HEK293 (cell line): ENCODE measurements around the gene IRF1.

ENCODE experiments used
- CTCF ChIA-PET: fragments of 350-600 bp; formaldehyde crosslinking; extraction: SDS; loops from one replicate; lab custom pipeline; 2021; ENCODE audit warnings: antibody characterized with exemption; lab: Yijun Ruan, JAX
- POLR2A ChIA-PET: fragments of 300-600 bp; formaldehyde crosslinking; extraction: SDS; loops from one replicate; lab custom pipeline; 2020; ENCODE audit warnings: antibody characterized with exemption, inconsistent platforms; lab: Yijun Ruan, JAX
- H3K27ac ChIP-seq: fragments of 200-500 bp; sonication (Bioruptor generic); 2 replicates; pipeline ENCODE4 v1.5.1; 2014; ENCODE audit warnings: low read depth, low read length, control low read depth, inconsistent platforms; ENCODE audit errors: extremely low read depth
- H3K36me3 ChIP-seq, 2 experiments: fragments of 200-500 bp in 1 of 2; sonication (Bioruptor generic) in 1 of 2; 1 replicate in 1 of 2; 2 replicates in 1 of 2; pipeline ENCODE4 v1.5.1; 2014 to 2017; ENCODE audit warnings: inconsistent platforms in 2 of 2, low read length in 2 of 2; ENCODE audit not compliant: control insufficient read depth in 2 of 2, insufficient read depth in 1 of 2
- H3K4me1 ChIP-seq: fragments of 200-500 bp; sonication (Bioruptor generic); 2 replicates; pipeline ENCODE4 v1.5.1; 2014; ENCODE audit warnings: mild to moderate bottlenecking, low read length, inconsistent platforms; ENCODE audit not compliant: control insufficient read depth, insufficient read depth
- H3K4me3 ChIP-seq: 2 replicates; pipeline ENCODE4 v1.5.1; 2011; ENCODE audit warnings: low read depth, mild to moderate bottlenecking, control low read depth, low read length, moderate library complexity
- H3K9me3 ChIP-seq: fragments of 200-500 bp; sonication (Bioruptor generic); 2 replicates; pipeline ENCODE4 v1.5.1; 2014; ENCODE audit warnings: low read depth, low read length, inconsistent platforms; ENCODE audit not compliant: control insufficient read depth, insufficient read depth
- ATF2 ChIP-seq: fragments of 450-650 bp; formaldehyde crosslinking; IDR thresholded peaks from 2 replicates; pipeline ENCODE4 v1.5.1; 2016; ENCODE audit warnings: missing biosample characterization, missing genetic modification characterization, low read depth
- CTCF ChIP-seq: fragments of 450-650 bp; formaldehyde crosslinking; IDR thresholded peaks from 2 replicates; pipeline ENCODE4 v1.5.1; 2016; ENCODE audit warnings: missing biosample characterization, missing genetic modification characterization
- EGR2 ChIP-seq: fragments of 450-650 bp; formaldehyde crosslinking; IDR thresholded peaks from 2 replicates; pipeline ENCODE4 v1.5.1; 2016; ENCODE audit warnings: low read depth, missing biosample characterization, missing genetic modification characterization
- GLIS2 ChIP-seq: fragments of 450-650 bp; formaldehyde crosslinking; IDR thresholded peaks from 2 replicates; pipeline ENCODE4 v1.5.1; 2016; ENCODE audit warnings: missing biosample characterization, missing genetic modification characterization
- HOXD13 ChIP-seq: sonication (generic); formaldehyde crosslinking; IDR thresholded peaks from 2 replicates; pipeline ENCODE4 v1.8.0; 2022; ENCODE audit warnings: missing genetic modification reagents, borderline replicate concordance
- KLF10 ChIP-seq: fragments of 450-650 bp; IDR thresholded peaks from 2 replicates; pipeline ENCODE4 v1.5.1; 2018; ENCODE audit warnings: missing biosample characterization, mild to moderate bottlenecking, missing genetic modification characterization
- KLF8 ChIP-seq: fragments of 450-650 bp; formaldehyde crosslinking; IDR thresholded peaks from 2 replicates; pipeline ENCODE4 v1.5.1; 2016; ENCODE audit warnings: missing biosample characterization, missing genetic modification characterization
- MYNN ChIP-seq: fragments of 450-650 bp; formaldehyde crosslinking; IDR thresholded peaks from 2 replicates; pipeline ENCODE4 v1.5.1; 2016; ENCODE audit warnings: missing biosample characterization, missing genetic modification characterization, borderline replicate concordance
- SP3 ChIP-seq: fragments of 450-650 bp; formaldehyde crosslinking; IDR thresholded peaks from 2 replicates; pipeline ENCODE4 v1.5.1; 2016; ENCODE audit warnings: missing biosample characterization, missing genetic modification characterization
- ZBTB10 ChIP-seq: fragments of 450-650 bp; formaldehyde crosslinking; IDR thresholded peaks from 2 replicates; pipeline ENCODE4 v1.5.1; 2016; ENCODE audit warnings: missing biosample characterization, missing genetic modification characterization
- ZBTB8A ChIP-seq: fragments of 450-650 bp; formaldehyde crosslinking; IDR thresholded peaks from 2 replicates; pipeline ENCODE4 v1.5.1; 2016; ENCODE audit warnings: missing biosample characterization, missing genetic modification characterization
- ZEB2 ChIP-seq: fragments of 450-650 bp; formaldehyde crosslinking; IDR thresholded peaks from 2 replicates; pipeline ENCODE4 v1.5.1; 2016; ENCODE audit warnings: missing biosample characterization, missing genetic modification characterization
- ZFP41 ChIP-seq: fragments of 450-650 bp; formaldehyde crosslinking; IDR thresholded peaks from 2 replicates; pipeline ENCODE4 v1.5.1; 2016; ENCODE audit warnings: missing biosample characterization, missing genetic modification characterization, borderline replicate concordance
- ZNF114 ChIP-seq: fragments of 450-650 bp; formaldehyde crosslinking; IDR thresholded peaks from 2 replicates; pipeline ENCODE4 v1.5.0; 2017; ENCODE audit warnings: missing biosample characterization, missing genetic modification characterization
- ZNF223 ChIP-seq: fragments of 450-650 bp; formaldehyde crosslinking; IDR thresholded peaks from 2 replicates; pipeline ENCODE4 v1.5.1; 2016; ENCODE audit warnings: missing biosample characterization, missing genetic modification characterization
- ZNF24 ChIP-seq: fragments of 450-650 bp; formaldehyde crosslinking; IDR thresholded peaks from 2 replicates; pipeline ENCODE4 v1.5.1; 2016; ENCODE audit warnings: missing biosample characterization, missing genetic modification characterization
- ZNF280C ChIP-seq: fragments of 450-650 bp; formaldehyde crosslinking; IDR thresholded peaks from 2 replicates; pipeline ENCODE4 v1.5.1; 2016; ENCODE audit warnings: missing biosample characterization, missing genetic modification characterization
- ZNF324 ChIP-seq: fragments of 450-650 bp; formaldehyde crosslinking; IDR thresholded peaks from 2 replicates; pipeline ENCODE4 v1.5.1; 2016; ENCODE audit warnings: missing biosample characterization, missing genetic modification characterization
- ZNF423 ChIP-seq: fragments of 450-650 bp; formaldehyde crosslinking; IDR thresholded peaks from 2 replicates; pipeline ENCODE4 v1.5.1; 2016; ENCODE audit warnings: missing biosample characterization, missing genetic modification characterization
- ZNF449 ChIP-seq: fragments of 450-650 bp; formaldehyde crosslinking; IDR thresholded peaks from 2 replicates; pipeline ENCODE4 v1.5.1; 2017; ENCODE audit warnings: missing biosample characterization, mild to moderate bottlenecking, missing genetic modification characterization, moderate library complexity
- ZNF488 ChIP-seq: fragments of 450-650 bp; formaldehyde crosslinking; IDR thresholded peaks from 2 replicates; pipeline ENCODE4 v1.5.1; 2016; ENCODE audit warnings: missing biosample characterization, missing genetic modification characterization
- ZNF510 ChIP-seq: fragments of 450-650 bp; formaldehyde crosslinking; IDR thresholded peaks from 2 replicates; pipeline ENCODE4 v1.5.1; 2018; ENCODE audit warnings: mild to moderate bottlenecking, missing genetic modification characterization, missing biosample characterization; ENCODE audit not compliant: insufficient replicate concordance
- ZNF600 ChIP-seq: fragments of 450-650 bp; formaldehyde crosslinking; IDR thresholded peaks from 2 replicates; pipeline ENCODE4 v1.5.1; 2016; ENCODE audit warnings: missing biosample characterization, missing genetic modification characterization
- ZNF792 ChIP-seq: fragments of 450-650 bp; formaldehyde crosslinking; IDR thresholded peaks from 2 replicates; pipeline ENCODE4 v1.5.1; 2016; ENCODE audit warnings: missing biosample characterization, missing genetic modification characterization
- ZNF837 ChIP-seq: fragments of 450-650 bp; formaldehyde crosslinking; IDR thresholded peaks from 2 replicates; pipeline ENCODE4 v1.5.1; 2016; ENCODE audit warnings: missing biosample characterization, missing genetic modification characterization

IRF1 gene

GRCh38 chr5:132495667-132496190 lies 5.2 kb upstream of the IRF1 start:
- CTCF ChIA-PET, result interaction anchor here (0.6 to 7.7 kb wide), 13 partner anchors 11 to 258 kb away, joined by 3 to 140 read pairs (median 3); no protein-coding TSS in a partner anchor
- Histone ChIP-seq H3K27ac (peak overlapping the region; percentile 66; the same call in 1 of the 2 replicates), H3K4me1 (peaks cover 6% of the 10 kb centered on the region), H3K9me3 (no peaks in the 10 kb centered on the region), H3K4me3 (peak overlapping the region; percentile 54), H3K36me3 (no peaks in the 10 kb centered on the region)
- POLR2A ChIA-PET, result interaction anchor here (0.7 to 2.7 kb wide), 13 partner anchors 8 to 242 kb away, joined by 3 to 20 read pairs (median 4); partner anchors contain the start of genes KIF3A, RAD50, SLC22A4 and SLC22A5
- TF ChIP-seq ZNF488 (tag by site-specific recombination), result no peak
- no peak for TF ChIP-seq ZNF114 (tag by site-specific recombination)
- TF ChIP-seq EGR2 (tag by site-specific recombination), result peak; percentile 96
- peak; percentile 54 for TF ChIP-seq KLF8 (tag by site-specific recombination)
- TF ChIP-seq ZNF324 (tag by site-specific recombination), result no peak
- peak; percentile 80 for TF ChIP-seq ZNF600
- peak; percentile 21; the same call in 1 of the 2 replicates for TF ChIP-seq SP3 (tag by site-specific recombination)
- no peak for TF ChIP-seq MYNN (tag by site-specific recombination)
- TF ChIP-seq ZNF510 (tag by site-specific recombination), result no peak
- TF ChIP-seq GLIS2 (tag by site-specific recombination), result peak; percentile 84
- no peak for TF ChIP-seq ATF2 (tag by site-specific recombination)
- no peak for TF ChIP-seq ZNF837 (tag by site-specific recombination)
- TF ChIP-seq KLF10 (tag by site-specific recombination), result peak; percentile 93
- TF ChIP-seq HOXD13 (CRISPR knock-in tag), result no peak
- TF ChIP-seq ZNF24 (tag by site-specific recombination), result 0 out of 2 replicates have a peak, but pooled peaks have one; percentile 42
- TF ChIP-seq ZNF223 (tag by site-specific recombination), result no peak
- TF ChIP-seq CTCF (tag by site-specific recombination), result peak; percentile 36; the same call in 1 of the 2 replicates
- peak; percentile 71; the same call in 1 of the 2 replicates for TF ChIP-seq ZEB2 (tag by site-specific recombination)
- no peak for TF ChIP-seq ZFP41 (tag by site-specific recombination)
- TF ChIP-seq ZNF449, result 0 out of 2 replicates have a peak, but pooled peaks have one; percentile 20
- TF ChIP-seq ZNF423 (tag by site-specific recombination), result peak; percentile 97
- no peak for TF ChIP-seq ZNF280C
- 0 out of 2 replicates have a peak, but pooled peaks have one; percentile 47 for TF ChIP-seq ZBTB10
- TF ChIP-seq ZNF792 (tag by site-specific recombination), result no peak
- peak; percentile 93 for TF ChIP-seq ZBTB8A (tag by site-specific recombination)
